ENCODE results near the gene NAA60.

DNA sequence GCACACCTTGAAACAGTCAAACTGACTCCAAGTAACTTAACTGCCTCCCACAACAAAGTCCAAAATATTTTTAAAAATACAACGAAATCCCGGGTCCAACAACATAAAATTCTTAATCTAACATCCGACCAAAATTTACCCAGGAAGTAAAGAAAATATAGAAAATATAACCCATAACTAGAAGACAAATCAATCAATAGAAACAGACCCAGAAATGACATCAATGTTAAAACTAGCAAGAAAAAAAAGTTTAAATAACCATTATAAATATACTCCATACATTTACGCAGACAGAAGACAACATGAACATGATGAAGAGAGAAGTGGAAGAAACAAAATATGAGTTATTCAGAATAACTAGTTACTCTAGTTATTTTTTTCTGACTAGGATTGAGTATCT lies 3.8 kb upstream of the NAA60 start:
- TF ChIP-seq, protein P1, sequence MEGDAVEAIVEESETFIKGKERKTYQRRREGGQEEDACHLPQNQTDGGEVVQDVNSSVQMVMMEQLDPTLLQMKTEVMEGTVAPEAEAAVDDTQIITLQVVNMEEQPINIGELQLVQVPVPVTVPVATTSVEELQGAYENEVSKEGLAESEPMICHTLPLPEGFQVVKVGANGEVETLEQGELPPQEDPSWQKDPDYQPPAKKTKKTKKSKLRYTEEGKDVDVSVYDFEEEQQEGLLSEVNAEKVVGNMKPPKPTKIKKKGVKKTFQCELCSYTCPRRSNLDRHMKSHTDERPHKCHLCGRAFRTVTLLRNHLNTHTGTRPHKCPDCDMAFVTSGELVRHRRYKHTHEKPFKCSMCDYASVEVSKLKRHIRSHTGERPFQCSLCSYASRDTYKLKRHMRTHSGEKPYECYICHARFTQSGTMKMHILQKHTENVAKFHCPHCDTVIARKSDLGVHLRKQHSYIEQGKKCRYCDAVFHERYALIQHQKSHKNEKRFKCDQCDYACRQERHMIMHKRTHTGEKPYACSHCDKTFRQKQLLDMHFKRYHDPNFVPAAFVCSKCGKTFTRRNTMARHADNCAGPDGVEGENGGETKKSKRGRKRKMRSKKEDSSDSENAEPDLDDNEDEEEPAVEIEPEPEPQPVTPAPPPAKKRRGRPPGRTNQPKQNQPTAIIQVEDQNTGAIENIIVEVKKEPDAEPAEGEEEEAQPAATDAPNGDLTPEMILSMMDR (conservative IDR thresholded peaks at IDR 0.05; ENCODE audit: low read length) = no peak
- no peak for TF ChIP-seq EZH2phosphoT487 (IDR thresholded peaks at IDR 0.05; ENCODE audit: borderline replicate concordance)

All from Loucy (cell line).